DMS79 (cell line): ENCODE results near the gene DRD3.

ENCODE experiments used
- DNase-seq: peaks from one replicate; lab custom pipeline; 2025; lab: John Stamatoyannopoulos, UW

DRD3 gene

DNA sequence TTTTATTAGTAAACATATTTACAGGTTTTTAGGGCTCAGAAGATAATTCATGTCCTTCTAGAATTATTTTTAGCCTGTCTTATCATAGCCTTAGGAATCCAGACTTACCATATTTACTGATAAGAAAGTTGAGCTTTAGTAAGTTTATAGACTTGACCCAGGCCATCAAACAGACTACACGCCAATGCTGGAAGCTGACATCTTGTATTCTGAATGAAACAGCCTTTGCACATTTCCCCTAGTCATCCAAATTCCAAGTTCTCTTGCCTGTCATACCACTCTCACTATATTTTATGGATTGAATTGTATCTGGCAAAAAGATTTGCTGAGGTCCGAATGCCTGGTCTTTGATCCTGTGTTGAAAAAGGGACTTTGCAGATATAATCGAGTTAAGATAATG is 58.6 kb downstream of the DRD3 start:
- no peak for DNase-seq

GRCh38 chr3:114119776-114120175 is 59.1 kb downstream of the DRD3 start:
- DNase-seq = no peak

- DNase-seq = no peak
Measured at GRCh38 chr3:114115143-114115542, 63.7 kb downstream of the DRD3 start.

GRCh38 chr3:114114719-114115118 is 64.1 kb downstream of the DRD3 start:
- DNase-seq = no peak

GRCh38 chr3:114112696-114113095 is 66.2 kb downstream of the DRD3 start:
- no peak for DNase-seq

- no peak for DNase-seq
Measured at GRCh38 chr3:114111060-114111770, 67.6 kb downstream of the DRD3 start.

DNA sequence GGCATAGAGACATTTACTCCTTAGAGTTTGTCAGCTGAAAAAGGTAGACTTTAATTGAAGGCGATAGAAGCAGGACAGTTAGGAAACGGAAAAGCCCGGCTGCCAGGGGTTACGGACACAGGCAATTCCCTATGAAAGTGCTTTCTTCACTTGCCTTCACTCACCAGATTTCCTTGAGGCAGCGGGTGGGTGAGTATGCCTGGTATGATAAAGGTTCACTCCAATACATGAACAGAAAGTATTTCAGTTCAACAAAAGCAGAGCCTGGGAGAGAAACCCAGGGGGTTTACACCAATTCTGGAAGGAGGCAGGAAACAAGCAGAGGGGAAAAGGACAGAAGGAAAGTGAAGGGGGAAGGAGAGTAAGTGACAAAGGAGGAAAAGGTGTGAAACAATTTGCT is 68.4 kb downstream of the DRD3 start:
- DNase-seq = no peak

GRCh38 chr3:114108137-114108536 is 70.7 kb downstream of the DRD3 start:
- DNase-seq = no peak

- DNase-seq = no peak
Measured at GRCh38 chr3:114104414-114104813, 74.4 kb downstream of the DRD3 start.

DNA sequence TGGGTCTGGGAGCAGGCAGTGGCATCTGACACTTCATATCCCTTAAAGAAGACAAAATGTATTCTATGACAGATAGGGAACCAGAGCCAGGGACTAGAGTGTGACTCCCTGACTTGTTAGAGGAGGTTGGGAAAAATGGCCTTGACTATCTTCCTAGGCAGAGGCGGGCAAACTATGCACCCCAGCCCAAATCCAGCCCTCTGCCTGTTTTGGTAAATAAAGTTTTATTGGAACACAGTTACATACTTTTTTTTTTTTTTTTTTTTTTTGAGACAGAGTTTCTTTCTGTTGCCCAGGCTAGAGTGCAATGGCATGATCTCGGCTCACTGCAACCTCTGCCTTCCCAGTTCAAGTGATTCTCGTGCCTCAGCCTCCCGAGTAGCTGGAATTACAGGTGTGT is 75.0 kb downstream of the DRD3 start:
- DNase-seq = no peak

DNA sequence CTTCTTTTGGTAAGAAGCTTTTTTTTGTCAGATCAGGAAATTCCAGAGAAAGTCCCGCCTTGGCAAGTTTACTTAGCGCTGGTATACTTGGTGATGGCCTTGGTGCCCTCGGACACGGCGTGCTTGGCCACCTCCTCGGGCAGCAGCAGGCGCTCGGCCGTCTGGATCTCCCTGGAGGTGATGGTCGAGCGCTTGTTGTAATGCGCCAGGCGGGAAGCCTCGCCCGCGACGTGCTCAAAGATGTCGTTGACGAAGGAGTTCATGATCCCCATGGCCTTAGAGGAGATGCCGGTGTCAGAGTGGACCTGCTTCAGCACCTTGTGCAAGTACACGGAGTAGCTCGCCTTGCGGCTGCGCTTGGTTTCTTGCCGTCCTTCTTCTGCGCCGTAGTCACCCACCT is 75.7 kb downstream of the DRD3 start:
- no peak for DNase-seq

DNA sequence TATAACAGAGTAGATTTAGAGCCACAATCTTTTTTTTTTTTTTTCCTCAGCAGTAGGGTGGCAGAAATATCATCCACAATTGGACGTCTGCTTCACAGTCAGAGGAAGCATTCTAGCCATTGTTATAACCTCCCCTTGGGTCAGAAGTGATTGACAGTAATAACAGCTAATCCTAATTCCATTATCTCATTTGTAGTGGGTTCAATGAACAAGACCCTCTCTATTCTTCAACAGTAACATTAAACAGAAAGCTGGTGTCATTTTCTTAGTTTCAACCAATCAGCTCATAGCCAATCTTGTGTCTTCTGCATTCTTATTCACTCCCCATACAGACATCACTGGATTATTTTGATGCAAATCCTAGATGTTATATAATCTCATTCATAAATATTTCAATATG is 77.8 kb downstream of the DRD3 start:
- no peak for DNase-seq

GRCh38 chr3:114095796-114096195 is 83.1 kb downstream of the DRD3 start:
- no peak for DNase-seq

DNA sequence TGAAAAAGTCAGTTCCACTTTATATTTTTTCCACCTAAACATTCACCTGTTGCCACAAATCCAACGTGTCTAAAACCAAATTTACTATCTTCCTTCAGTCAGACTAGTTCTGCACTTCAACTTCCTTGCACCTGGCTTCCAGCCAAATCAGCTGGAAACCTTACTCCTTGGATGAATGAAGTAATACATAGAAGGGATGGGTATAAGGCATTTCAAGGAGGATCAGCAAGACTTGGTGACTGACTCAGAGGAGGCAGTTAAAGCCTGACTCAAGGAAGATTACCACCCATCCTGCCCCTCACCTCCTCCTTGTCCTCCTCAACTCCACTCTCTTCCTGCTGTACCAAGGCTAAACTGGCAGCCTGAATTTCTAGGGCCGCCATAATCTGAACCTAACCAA is 85.3 kb downstream of the DRD3 start:
- no peak for DNase-seq

- DNase-seq = no peak
Measured at GRCh38 chr3:114093016-114093380, 85.9 kb downstream of the DRD3 start.

DNA sequence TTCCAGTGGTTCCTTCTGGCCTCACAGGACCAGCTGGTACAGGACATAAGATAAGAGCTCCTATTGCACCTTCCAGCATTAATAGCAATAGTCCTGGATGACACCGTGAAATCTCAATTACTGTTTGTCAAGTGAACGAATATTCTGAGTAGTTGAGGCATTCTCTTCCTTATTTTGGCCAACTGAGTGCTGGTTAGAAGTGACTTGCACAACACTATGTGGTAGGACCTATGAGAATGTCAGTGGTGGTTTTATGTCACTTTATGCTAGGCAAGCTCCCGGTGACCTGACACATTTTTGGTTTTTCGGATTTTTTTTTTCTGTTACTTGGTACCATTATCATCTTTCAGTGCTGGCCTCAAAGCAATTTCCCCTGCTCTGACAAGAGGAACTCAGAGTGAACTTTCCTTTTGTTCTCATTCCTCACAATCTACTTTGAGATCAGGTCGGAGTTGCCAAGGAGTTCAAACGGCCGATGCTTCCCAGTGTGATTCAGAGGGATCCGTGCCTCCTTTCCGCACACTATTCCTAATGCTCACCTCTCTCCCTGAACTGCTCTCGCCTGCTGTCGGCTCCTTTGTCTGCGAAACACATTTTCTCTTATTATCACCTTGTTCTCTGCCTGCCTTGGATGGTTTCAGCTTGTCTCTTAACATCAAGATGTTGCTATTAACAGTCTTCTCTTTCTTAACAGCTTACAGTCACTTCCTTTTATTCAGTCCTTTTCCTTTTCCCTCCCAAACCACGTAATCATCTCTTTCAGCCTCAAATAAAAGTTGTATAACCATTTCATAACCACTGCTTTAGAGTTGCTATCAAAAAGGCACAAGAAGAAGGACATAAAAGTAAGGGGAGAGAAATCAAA is 86.5 kb downstream of the DRD3 start:
- no peak for DNase-seq

GRCh38 chr3:114089675-114090074 is 89.2 kb downstream of the DRD3 start:
- no peak for DNase-seq

DNA sequence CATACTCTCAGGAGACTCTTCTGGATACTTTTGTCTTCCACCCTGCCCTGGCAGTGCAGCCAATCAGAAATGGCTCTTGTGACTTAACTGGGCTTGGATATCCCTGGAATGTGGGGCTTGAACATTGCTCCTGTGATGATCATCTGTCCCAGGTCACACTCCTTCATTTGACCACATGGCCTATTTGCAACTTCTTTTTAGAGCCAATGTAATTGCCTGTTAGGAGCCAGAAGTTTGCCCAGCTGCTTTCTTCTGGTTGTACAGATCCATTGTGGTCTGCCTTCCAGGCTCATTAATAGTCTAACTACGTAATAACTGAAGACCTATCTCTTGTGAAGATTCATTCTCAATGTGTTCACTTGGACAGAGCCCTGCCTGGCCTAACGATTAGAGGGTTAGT is 92.5 kb downstream of the DRD3 start:
- DNase-seq = no peak

DNA sequence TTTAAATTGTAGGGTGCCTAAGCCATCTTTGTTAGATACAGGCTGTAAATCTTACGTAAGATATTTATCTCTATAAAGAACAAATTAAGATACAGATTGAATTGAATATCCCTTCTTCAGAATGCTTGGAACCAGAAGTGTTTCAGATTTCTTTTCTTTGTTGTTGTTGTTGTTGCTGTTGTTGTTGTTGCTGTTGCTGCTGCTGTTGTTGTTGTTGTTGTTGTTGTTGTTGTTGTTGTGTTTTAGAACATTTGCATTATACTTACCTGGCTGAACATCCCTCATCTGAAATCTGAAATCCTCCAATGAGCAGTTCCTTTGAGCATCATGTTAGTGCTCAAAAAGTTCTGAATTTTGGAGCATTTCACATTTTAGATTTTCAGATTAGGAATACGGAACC is 95.7 kb downstream of the DRD3 start:
- no peak for DNase-seq

DNA sequence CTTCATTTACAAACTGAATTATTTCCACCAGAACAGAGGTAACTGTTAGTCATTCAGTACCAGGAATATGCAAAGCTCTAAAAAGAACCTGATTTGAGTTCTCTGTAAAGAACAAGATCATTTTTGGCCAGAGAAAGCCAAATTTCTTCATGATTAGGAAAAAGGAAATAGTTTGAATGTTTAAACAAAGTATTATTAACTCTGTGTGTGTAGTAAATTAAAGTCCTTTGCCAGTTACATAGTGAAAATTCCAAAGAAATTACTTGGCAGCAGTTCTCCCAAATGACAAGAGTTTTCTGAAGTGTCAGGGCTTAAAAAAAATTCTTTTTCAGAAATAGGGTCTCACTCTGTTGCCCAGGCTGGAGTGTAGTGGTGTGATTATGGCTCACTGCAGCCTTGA is 97.8 kb downstream of the DRD3 start:
- DNase-seq = no peak

DNA sequence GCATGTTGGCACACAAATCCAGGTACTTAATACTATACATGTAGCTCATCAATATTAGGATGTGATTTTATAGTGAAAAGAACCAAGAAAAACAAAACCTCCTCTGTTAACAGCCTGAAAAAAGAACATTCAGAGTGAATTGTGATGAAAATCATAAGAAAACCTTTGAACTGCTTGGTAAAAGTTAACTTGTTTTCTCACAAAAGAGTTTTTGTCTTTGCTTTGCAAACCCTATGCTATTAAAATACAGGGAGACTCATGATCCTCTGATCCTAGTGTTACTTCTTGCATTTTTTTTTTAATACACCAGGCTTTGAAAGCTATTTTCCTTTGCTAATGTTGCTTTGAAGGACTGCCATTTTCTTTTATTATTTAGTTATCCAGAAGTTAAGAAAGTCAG is 98.7 kb downstream of the DRD3 start:
- no peak for DNase-seq

GRCh38 chr3:114079761-114080160 is 99.1 kb downstream of the DRD3 start:
- no peak for DNase-seq

- no peak for DNase-seq
Measured at GRCh38 chr3:114078126-114078525, 100.7 kb downstream of the DRD3 start.
